Neural cell (in vitro differentiated cells): ENCODE measurements around the gene RGS6.

Source experiments
- EP300 ChIP-seq: fragments of 450-650 bp; conservative IDR thresholded peaks from 2 replicates; pipeline ENCODE4 v1.6.1; 2014; ENCODE audit warnings: antibody characterized with exemption, mild to moderate bottlenecking, moderate library complexity; ENCODE audit not compliant: poor library complexity, severe bottlenecking
- EZH2 ChIP-seq: fragments of 200-600, 300-800 bp; shearing (Covaris generic), sonication (generic); IDR thresholded peaks from 2 replicates; pipeline ENCODE4 v1.6.1; 2014; ENCODE audit warnings: antibody characterized with exemption, low read length, borderline replicate concordance, mild to moderate bottlenecking; ENCODE audit not compliant: insufficient read depth, poor library complexity, severe bottlenecking
- MXI1 ChIP-seq: fragments of 450-650 bp; conservative IDR thresholded peaks from 2 replicates; pipeline ENCODE4 v1.6.1; 2014; ENCODE audit warnings: antibody characterized with exemption, mild to moderate bottlenecking; ENCODE audit not compliant: poor library complexity, severe bottlenecking
- POLR2AphosphoS5 ChIP-seq: IDR thresholded peaks from 2 replicates; pipeline ENCODE4 v1.6.1; 2012
- RAD21 ChIP-seq: fragments of 450-650 bp; conservative IDR thresholded peaks from 2 replicates; pipeline ENCODE4 v1.6.1; 2014; ENCODE audit warnings: antibody characterized with exemption, mild to moderate bottlenecking, moderate library complexity
- TAF1 ChIP-seq: IDR thresholded peaks from 2 replicates; pipeline ENCODE4 v1.6.1; 2012; ENCODE audit warnings: low read depth
- TF ChIP-seq, protein P1 (sequence below): fragments of 450-650 bp; IDR thresholded peaks from 2 replicates; pipeline ENCODE4 v1.5.1; 2014; ENCODE audit warnings: antibody characterized with exemption, mild to moderate bottlenecking, moderate library complexity; ENCODE audit not compliant: poor library complexity, severe bottlenecking
- TF ChIP-seq, protein P2 (sequence below): IDR thresholded peaks from 2 replicates; pipeline ENCODE4 v1.6.1; 2012; ENCODE audit warnings: borderline replicate concordance

DNA sequence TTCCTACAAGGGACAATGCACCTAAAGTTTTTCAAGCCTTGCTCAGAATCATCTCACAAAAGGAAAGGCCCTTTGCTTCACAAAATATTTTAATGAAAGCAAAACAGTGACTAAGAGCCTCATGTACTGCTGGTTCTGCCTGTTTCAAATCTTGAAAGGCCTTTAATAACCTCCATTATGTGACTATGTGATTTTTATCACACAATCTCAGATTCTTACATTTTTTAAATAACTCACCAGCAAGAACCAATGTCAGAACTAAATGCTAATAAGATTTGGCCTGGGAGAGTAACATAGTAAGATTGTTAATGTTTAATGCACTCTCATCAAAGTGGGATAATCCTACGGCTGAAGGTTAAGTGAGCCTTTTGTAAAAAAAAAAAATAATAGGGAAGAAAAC is 378.9 kb downstream of the RGS6 start:
- TF ChIP-seq, protein P1, sequence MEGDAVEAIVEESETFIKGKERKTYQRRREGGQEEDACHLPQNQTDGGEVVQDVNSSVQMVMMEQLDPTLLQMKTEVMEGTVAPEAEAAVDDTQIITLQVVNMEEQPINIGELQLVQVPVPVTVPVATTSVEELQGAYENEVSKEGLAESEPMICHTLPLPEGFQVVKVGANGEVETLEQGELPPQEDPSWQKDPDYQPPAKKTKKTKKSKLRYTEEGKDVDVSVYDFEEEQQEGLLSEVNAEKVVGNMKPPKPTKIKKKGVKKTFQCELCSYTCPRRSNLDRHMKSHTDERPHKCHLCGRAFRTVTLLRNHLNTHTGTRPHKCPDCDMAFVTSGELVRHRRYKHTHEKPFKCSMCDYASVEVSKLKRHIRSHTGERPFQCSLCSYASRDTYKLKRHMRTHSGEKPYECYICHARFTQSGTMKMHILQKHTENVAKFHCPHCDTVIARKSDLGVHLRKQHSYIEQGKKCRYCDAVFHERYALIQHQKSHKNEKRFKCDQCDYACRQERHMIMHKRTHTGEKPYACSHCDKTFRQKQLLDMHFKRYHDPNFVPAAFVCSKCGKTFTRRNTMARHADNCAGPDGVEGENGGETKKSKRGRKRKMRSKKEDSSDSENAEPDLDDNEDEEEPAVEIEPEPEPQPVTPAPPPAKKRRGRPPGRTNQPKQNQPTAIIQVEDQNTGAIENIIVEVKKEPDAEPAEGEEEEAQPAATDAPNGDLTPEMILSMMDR = no peak
- TF ChIP-seq EP300 (no peak), EZH2 (no peak), POLR2AphosphoS5 (no peak), RAD21 (no peak), MXI1 (no peak), TAF1 (no peak)
- TF ChIP-seq, protein P2, sequence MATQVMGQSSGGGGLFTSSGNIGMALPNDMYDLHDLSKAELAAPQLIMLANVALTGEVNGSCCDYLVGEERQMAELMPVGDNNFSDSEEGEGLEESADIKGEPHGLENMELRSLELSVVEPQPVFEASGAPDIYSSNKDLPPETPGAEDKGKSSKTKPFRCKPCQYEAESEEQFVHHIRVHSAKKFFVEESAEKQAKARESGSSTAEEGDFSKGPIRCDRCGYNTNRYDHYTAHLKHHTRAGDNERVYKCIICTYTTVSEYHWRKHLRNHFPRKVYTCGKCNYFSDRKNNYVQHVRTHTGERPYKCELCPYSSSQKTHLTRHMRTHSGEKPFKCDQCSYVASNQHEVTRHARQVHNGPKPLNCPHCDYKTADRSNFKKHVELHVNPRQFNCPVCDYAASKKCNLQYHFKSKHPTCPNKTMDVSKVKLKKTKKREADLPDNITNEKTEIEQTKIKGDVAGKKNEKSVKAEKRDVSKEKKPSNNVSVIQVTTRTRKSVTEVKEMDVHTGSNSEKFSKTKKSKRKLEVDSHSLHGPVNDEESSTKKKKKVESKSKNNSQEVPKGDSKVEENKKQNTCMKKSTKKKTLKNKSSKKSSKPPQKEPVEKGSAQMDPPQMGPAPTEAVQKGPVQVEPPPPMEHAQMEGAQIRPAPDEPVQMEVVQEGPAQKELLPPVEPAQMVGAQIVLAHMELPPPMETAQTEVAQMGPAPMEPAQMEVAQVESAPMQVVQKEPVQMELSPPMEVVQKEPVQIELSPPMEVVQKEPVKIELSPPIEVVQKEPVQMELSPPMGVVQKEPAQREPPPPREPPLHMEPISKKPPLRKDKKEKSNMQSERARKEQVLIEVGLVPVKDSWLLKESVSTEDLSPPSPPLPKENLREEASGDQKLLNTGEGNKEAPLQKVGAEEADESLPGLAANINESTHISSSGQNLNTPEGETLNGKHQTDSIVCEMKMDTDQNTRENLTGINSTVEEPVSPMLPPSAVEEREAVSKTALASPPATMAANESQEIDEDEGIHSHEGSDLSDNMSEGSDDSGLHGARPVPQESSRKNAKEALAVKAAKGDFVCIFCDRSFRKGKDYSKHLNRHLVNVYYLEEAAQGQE = no peak
